Adrenal gland (tissue), 12 donors: ENCODE measurements around the gene MALT1. TPM values are rescaled to one million over a fixed set of nuclear protein-coding genes. Genes with fewer than 3 reads are reported as not detected.

ENCODE experiments used
- DNase-seq, 7 donors: peaks; one replicate each; pipeline ENCODE4 v3.0.0-alpha.2; 2019 to 2020
- H3K27ac ChIP-seq, 5 donors: fragments of 200-600 bp; sonication (generic) in 4 of 5; 1 replicate in 3 of 5; 2 replicates in 2 of 5; pipeline versions ENCODE4 v1.5.1 to v1.8.0; 2016 to 2020; ENCODE audit warnings: mild to moderate bottlenecking in 1 of 5
- H3K27me3 ChIP-seq: fragments of 200-600 bp; 2 replicates; pipeline ENCODE4 v1.8.0; 2021
- H3K36me3 ChIP-seq, 2 donors: fragments of 200-600 bp; replicated peaks in 1 of 2; 1 replicate in 1 of 2; 2 replicates in 1 of 2; pipeline versions ENCODE4 v1.5.1 to v1.8.0; 2018 to 2022
- H3K4me1 ChIP-seq, 2 donors: fragments of 200-600 bp; replicated peaks in 1 of 2; 1 replicate in 1 of 2; 2 replicates in 1 of 2; pipeline versions ENCODE4 v1.5.1 to v1.8.0; 2018 to 2021
- H3K4me3 ChIP-seq, 4 donors: fragments of 200-600 bp; sonication (generic) in 3 of 4; one replicate each; pipeline ENCODE4 v1.5.1; 2016 to 2018
- H3K9me3 ChIP-seq, 3 donors: fragments of 200-600 bp; sonication (generic) in 1 of 3; replicated peaks in 1 of 3; 1 replicate in 2 of 3; 2 replicates in 1 of 3; pipeline versions ENCODE4 v1.5.1 to v1.8.0; 2016 to 2021
- CTCF ChIP-seq, 6 experiments: fragments of 450-650 bp in 4 of 6; fragments of 200-600 bp in 2 of 6; sonication (generic) in 1 of 6; IDR thresholded peaks; 1 replicate in 5 of 6; 2 replicates in 1 of 6; pipeline versions ENCODE4 v1.5.1 to v1.8.0; 2016 to 2021; ENCODE audit warnings: antibody characterized with exemption in 6 of 6, mild to moderate bottlenecking in 2 of 6, moderate library complexity in 1 of 6
- POLR2A ChIP-seq, 2 donors: fragments of 450-650 bp; IDR thresholded peaks; one replicate each; pipeline ENCODE4 v1.6.1; 2017; ENCODE audit warnings: antibody characterized with exemption in 2 of 2, mild to moderate bottlenecking in 2 of 2, moderate library complexity in 1 of 2
- WGBS, 4 donors: extraction: QIAGEN DNeasy Blood & Tissue Kit in 2 of 4; methylation state at CpG; one replicate each; pipeline versions ENCODE4 v1.1.5 to v1.1.7; 2013 to 2017; 5-methylcytosine and 5-hydroxymethylcytosine counted together
- intact Hi-C, 2 donors: fragments of 100-400 bp; cut with DNase I; formaldehyde crosslinking; loops; one replicate each; pipeline versions ENCODE4 v1.14.1 to v1.15.0; 2022 to 2023
- polyA plus RNA-seq, 3 donors: library from polyadenylated mRNA; stranded (reverse); fragments of 200-250 nt in 2 of 3; fragments of 350-450 nt in 1 of 3; fragmentation: Illumina TruSeq in 1 of 3; extraction: RNeasy Lipid Tissue Mini Kit (QIAGEN cat#74804) in 1 of 3; gene quantifications; one replicate each; pipeline ENCODE4 v1.2.3, GENCODE V29; 2013 to 2014
- total RNA-seq, 9 donors: library from RNA; depleted of rRNA in 4 of 9; stranded (reverse); fragments of >200 nt in 4 of 9; fragments of 120-200 nt in 1 of 9; fragmentation: NEBNext Ultra II Directional in 1 of 9; extraction: Animal tissue kit (Norgen Biotek cat#: 25700) in 1 of 9; gene quantifications; one replicate each; pipeline versions ENCODE4 v1.1.0 to v1.2.4, GENCODE V29; 2013 to 2023
- donor health status: healthy with polysubstance abuse.
- donor health status: Bipolar disorder and iron deficiency.
- donor health status: DM: yes; HTN: yes; CAD: no.
- donor health status: DM: no; HTN: no; CAD: no.
- donor health status: DM: no; HTN: no; CAD: no.
- donor health status: DM: yes; HTN: yes; CAD: no.

MALT1 gene
- total and polyA plus RNA-seq, 12 donors, result 4.2 to 19.2 (median 9.4) TPM

- no peak for DNase-seq
- no peak for TF ChIP-seq POLR2A (IDR thresholded peaks at IDR 0.05)
- TF ChIP-seq CTCF (IDR thresholded peaks at IDR 0.05), result no peak
- intact Hi-C loops, result no loop called here
- H3K27me3 ChIP-seq, result no peaks in the 10 kb centered on the region
- 90 to 91% (median 91%) methylated on average over 8 of the region's 8 CpGs for WGBS, 4 donors
- H3K9me3 ChIP-seq, result no peaks in the 10 kb centered on the region
- no peak overlapping the region for H3K27ac ChIP-seq
- peaks cover 0 to under 1% of the 10 kb centered on the region in 2 donors for H3K36me3 ChIP-seq
- no peak overlapping the region for H3K4me3 ChIP-seq
- no peaks in the 10 kb centered on the region for H3K4me1 ChIP-seq
Measured at GRCh38 chr18:58694720-58695468, 23.6 kb downstream of the MALT1 start.

GRCh38 chr18:58695772-58696171 lies 24.5 kb downstream of the MALT1 start:
- Histone ChIP-seq H3K4me3 (no peak overlapping the region), H3K27ac (no peak overlapping the region), H3K9me3 (no peaks in the 10 kb centered on the region), H3K4me1 (no peaks in the 10 kb centered on the region), H3K36me3 (no peaks in the 10 kb centered on the region), H3K27me3 (no peaks in the 10 kb centered on the region)
- DNase-seq, result no peak
- TF ChIP-seq POLR2A (IDR thresholded peaks at IDR 0.05) (no peak), CTCF (IDR thresholded peaks at IDR 0.05) (no peak)
- 96 to 99% (median 98%) methylated on average over 5 of the region's 5 CpGs for WGBS, 4 donors
- intact Hi-C loops, result no loop called here

- DNase-seq, result no peak
- Histone ChIP-seq H3K4me3 (no peak overlapping the region), H3K4me1 (no peaks in the 10 kb centered on the region), H3K9me3 (no peaks in the 10 kb centered on the region), H3K27ac (no peak overlapping the region), H3K36me3 (no peaks in the 10 kb centered on the region), H3K27me3 (no peaks in the 10 kb centered on the region)
- no peak for TF ChIP-seq POLR2A (IDR thresholded peaks at IDR 0.05)
- no peak for TF ChIP-seq CTCF (IDR thresholded peaks at IDR 0.05)
- 87 to 94% (median 93%) methylated on average over 4 of the region's 4 CpGs for WGBS, 4 donors
- intact Hi-C loops, result no loop called here
Measured at GRCh38 chr18:58697146-58697545, 25.9 kb downstream of the MALT1 start.

- Histone ChIP-seq H3K27me3 (no peaks in the 10 kb centered on the region), H3K4me1 (no peaks in the 10 kb centered on the region), H3K36me3 (no peaks in the 10 kb centered on the region), H3K9me3 (no peaks in the 10 kb centered on the region), H3K4me3 (no peak overlapping the region), H3K27ac (no peak overlapping the region)
- TF ChIP-seq CTCF (IDR thresholded peaks at IDR 0.05) (no peak), POLR2A (IDR thresholded peaks at IDR 0.05) (no peak)
- intact Hi-C loops, result no loop called here
- DNase-seq, result no peak
- 67 to 78% (median 75%) methylated on average over 2 of the region's 2 CpGs for WGBS, 4 donors
Measured at GRCh38 chr18:58698701-58699193, 27.5 kb downstream of the MALT1 start.
